H9 (cell line): ENCODE measurements around the gene KIRREL3. TPM values are rescaled to one million over a fixed set of nuclear protein-coding genes. Genes with fewer than 3 reads are reported as not detected.

Experiments used
- DNase-seq: peaks from one replicate; pipeline ENCODE4 v3.0.0-alpha.2; 2017
- H2AFZ ChIP-seq: one replicate; pipeline ENCODE4 v1.6.1; 2013; ENCODE audit warnings: mild to moderate bottlenecking, low read length, control low read depth, moderate library complexity
- H2AK5ac ChIP-seq: 2 replicates; pipeline ENCODE4 v1.6.1; 2013; ENCODE audit warnings: low read length, control low read depth, mixed read lengths; ENCODE audit not compliant: insufficient read length
- H2BK120ac ChIP-seq: one replicate; pipeline ENCODE4 v1.6.1; 2013; ENCODE audit warnings: low read depth, mild to moderate bottlenecking, low read length, control low read depth, inconsistent platforms; ENCODE audit not compliant: poor library complexity, severe bottlenecking
- H2BK12ac ChIP-seq: 2 replicates; pipeline ENCODE4 v1.6.1; 2013; ENCODE audit warnings: low read length, control low read depth, mixed read lengths, low read depth; ENCODE audit not compliant: insufficient read length
- H2BK15ac ChIP-seq: 2 replicates; pipeline ENCODE4 v1.6.1; 2013; ENCODE audit warnings: low read depth, low read length, control low read depth
- H2BK20ac ChIP-seq: one replicate; pipeline ENCODE4 v1.6.1; 2013; ENCODE audit warnings: low read depth, mild to moderate bottlenecking, low read length, control low read depth, inconsistent platforms; ENCODE audit not compliant: poor library complexity, severe bottlenecking
- H2BK5ac ChIP-seq: 2 replicates; pipeline ENCODE4 v1.6.1; 2013; ENCODE audit warnings: low read length, control low read depth, mixed read lengths; ENCODE audit not compliant: insufficient read length
- H3K14ac ChIP-seq: 2 replicates; pipeline ENCODE4 v1.6.1; 2013; ENCODE audit warnings: low read length, control low read depth; ENCODE audit not compliant: insufficient read depth
- H3K18ac ChIP-seq: 2 replicates; pipeline ENCODE4 v1.6.1; 2013; ENCODE audit warnings: low read depth, mild to moderate bottlenecking, mixed read lengths, low read length, control low read depth; ENCODE audit not compliant: insufficient read length
- H3K23ac ChIP-seq: 2 replicates; pipeline ENCODE4 v1.6.1; 2013; ENCODE audit warnings: low read length, control low read depth, mixed read lengths, low read depth; ENCODE audit not compliant: insufficient read length
- H3K23me2 ChIP-seq: 2 replicates; pipeline ENCODE4 v1.6.1; 2013; ENCODE audit warnings: low read depth, mild to moderate bottlenecking, mixed read lengths, low read length, control low read depth; ENCODE audit not compliant: insufficient read length, poor library complexity, severe bottlenecking
- H3K27ac ChIP-seq: 2 replicates; pipeline ENCODE4 v1.5.1; 2013; ENCODE audit warnings: low read length, control low read depth, mixed read lengths, low read depth; ENCODE audit not compliant: insufficient read length
- H3K27me3 ChIP-seq: 2 replicates; pipeline ENCODE4 v1.6.1; 2013; ENCODE audit warnings: low read length, control low read depth, inconsistent platforms; ENCODE audit not compliant: insufficient read depth
- H3K4ac ChIP-seq: 2 replicates; pipeline ENCODE4 v1.6.1; 2013; ENCODE audit warnings: low read depth, mild to moderate bottlenecking, control low read depth, inconsistent platforms, low read length, moderate library complexity
- H3K4me1 ChIP-seq: 2 replicates; pipeline ENCODE4 v1.6.1; 2013; ENCODE audit warnings: low read length, control low read depth, inconsistent platforms; ENCODE audit not compliant: insufficient read depth
- H3K4me2 ChIP-seq: 2 replicates; pipeline ENCODE4 v1.6.1; 2013; ENCODE audit warnings: low read length, control low read depth, mixed read lengths; ENCODE audit not compliant: insufficient read length, insufficient read depth
- H3K56ac ChIP-seq: 2 replicates; pipeline ENCODE4 v1.6.1; 2013; ENCODE audit warnings: low read depth, mild to moderate bottlenecking, mixed read lengths, low read length, control low read depth; ENCODE audit not compliant: insufficient read length
- H3K79me1 ChIP-seq: 2 replicates; pipeline ENCODE4 v1.6.1; 2013; ENCODE audit warnings: low read depth, mild to moderate bottlenecking, moderate library complexity, low read length, control low read depth, inconsistent platforms; ENCODE audit not compliant: insufficient read depth, poor library complexity, severe bottlenecking
- H3K79me2 ChIP-seq: 2 replicates; pipeline ENCODE4 v1.6.1; 2013; ENCODE audit warnings: low read length, control low read depth, inconsistent platforms; ENCODE audit not compliant: insufficient read depth
- H3K9ac ChIP-seq: 2 replicates; pipeline ENCODE4 v1.6.1; 2013; ENCODE audit warnings: low read length, control low read depth, mixed read lengths; ENCODE audit not compliant: insufficient read length; ENCODE audit errors: extremely low read depth
- H3K9me3 ChIP-seq: one replicate; pipeline ENCODE4 v1.6.1; 2013; ENCODE audit warnings: low read depth, low read length, inconsistent platforms; ENCODE audit not compliant: control insufficient read depth
- H3T11ph ChIP-seq: one replicate; pipeline ENCODE4 v1.6.1; 2013; ENCODE audit warnings: mild to moderate bottlenecking, low read length, control low read depth, inconsistent platforms
- H4K20me1 ChIP-seq: one replicate; pipeline ENCODE4 v1.6.1; 2013; ENCODE audit not compliant: control insufficient read depth, insufficient read length, insufficient read depth
- H4K5ac ChIP-seq: 2 replicates; pipeline ENCODE4 v1.6.1; 2013; ENCODE audit warnings: low read depth, mild to moderate bottlenecking, mixed read lengths, low read length, control low read depth; ENCODE audit not compliant: insufficient read length
- H4K8ac ChIP-seq: replicated peaks from 2 replicates; pipeline ENCODE4 v1.6.1; 2013; ENCODE audit warnings: low read length, control low read depth, mixed read lengths, low read depth; ENCODE audit not compliant: insufficient read length
- H4K91ac ChIP-seq: 2 replicates; pipeline ENCODE4 v1.6.1; 2013; ENCODE audit warnings: low read depth, mild to moderate bottlenecking, moderate library complexity, mixed read lengths, low read length, control low read depth; ENCODE audit not compliant: insufficient read length
- H3K27ac Mint-ChIP-seq, 3 experiments: 2 replicates in 2 of 3; 3 replicates in 1 of 3; pipeline ENCODE4 v1.8.0; 2020 to 2021; ENCODE audit warnings: mixed read lengths in 3 of 3, mild to moderate bottlenecking in 1 of 3, moderate library complexity in 1 of 3
- H3K27me3 Mint-ChIP-seq: 2 replicates; pipeline ENCODE4 v1.8.0; 2021; ENCODE audit warnings: low read depth, mild to moderate bottlenecking, moderate library complexity, mixed read lengths
- H3K36me3 Mint-ChIP-seq, 3 experiments: 2 replicates in 2 of 3; 3 replicates in 1 of 3; pipeline ENCODE4 v1.8.0; 2020 to 2021; ENCODE audit warnings: low read depth in 3 of 3, mixed read lengths in 3 of 3; ENCODE audit not compliant: insufficient read depth in 1 of 3
- H3K4me1 Mint-ChIP-seq, 2 experiments: 2 replicates each; pipeline ENCODE4 v1.8.0; 2020; ENCODE audit warnings: mixed read lengths in 2 of 2
- H3K4me3 Mint-ChIP-seq, 2 experiments: 2 replicates in 1 of 2; 3 replicates in 1 of 2; pipeline ENCODE4 v1.8.0; 2020 to 2021; ENCODE audit warnings: mild to moderate bottlenecking in 2 of 2, mixed read lengths in 2 of 2, moderate library complexity in 1 of 2
- H3K9me3 Mint-ChIP-seq, 2 experiments: 2 replicates in 1 of 2; 3 replicates in 1 of 2; pipeline ENCODE4 v1.8.0; 2020; ENCODE audit warnings: mild to moderate bottlenecking in 2 of 2, mixed read lengths in 2 of 2, moderate library complexity in 1 of 2
- WGBS: extraction: QIAGEN DNeasy Blood & Tissue Kit; methylation state at CpG from one replicate; pipeline ENCODE4 v1.1.7; 2013; ENCODE audit warnings: missing lambda C conversion rate, low lambda C conversion rate, mixed read lengths; ENCODE audit not compliant: insufficient read length; ENCODE audit errors: extremely low coverage; 5-methylcytosine and 5-hydroxymethylcytosine counted together
- total RNA-seq: library from RNA; stranded (reverse); gene quantifications from 2 replicates; pipeline ENCODE4 v1.2.1, GENCODE V29; 2021
- TF ChIP-seq, protein P1 (sequence below): fragments of 200-600 bp; sonication (generic); conservative IDR thresholded peaks from 3 replicates; pipeline ENCODE4 v1.8.0; 2021; ENCODE audit warnings: antibody characterized with exemption, mild to moderate bottlenecking

Gene KIRREL3
- total RNA-seq, 1 experiment from 2014 or later, result 0.17 TPM

GRCh38 chr11:126917531-126918204, 82.9 kb downstream of the KIRREL3 start:
- Mint-ChIP-seq H3K4me1 (0 out of 4 replicates have a peak, but pooled peaks cover 0 to 3% of the 10 kb centered on the region in 2 experiments), H3K27me3 (no peaks in the 10 kb centered on the region), H3K36me3 (no peaks in the 10 kb centered on the region), H3K27ac (no peak overlapping the region), H3K4me3 (no peak overlapping the region), H3K9me3 (no peaks in the 10 kb centered on the region)
- no peaks in the 10 kb centered on the region for H3K79me2 ChIP-seq
- no peak overlapping the region for H4K5ac ChIP-seq
- H3K23ac ChIP-seq, result no peak overlapping the region
- H3K4me1 ChIP-seq, result no peaks in the 10 kb centered on the region
- no peak overlapping the region for H3K4me2 ChIP-seq
- H3K27me3 ChIP-seq, result no peaks in the 10 kb centered on the region
- TF ChIP-seq, protein P1, sequence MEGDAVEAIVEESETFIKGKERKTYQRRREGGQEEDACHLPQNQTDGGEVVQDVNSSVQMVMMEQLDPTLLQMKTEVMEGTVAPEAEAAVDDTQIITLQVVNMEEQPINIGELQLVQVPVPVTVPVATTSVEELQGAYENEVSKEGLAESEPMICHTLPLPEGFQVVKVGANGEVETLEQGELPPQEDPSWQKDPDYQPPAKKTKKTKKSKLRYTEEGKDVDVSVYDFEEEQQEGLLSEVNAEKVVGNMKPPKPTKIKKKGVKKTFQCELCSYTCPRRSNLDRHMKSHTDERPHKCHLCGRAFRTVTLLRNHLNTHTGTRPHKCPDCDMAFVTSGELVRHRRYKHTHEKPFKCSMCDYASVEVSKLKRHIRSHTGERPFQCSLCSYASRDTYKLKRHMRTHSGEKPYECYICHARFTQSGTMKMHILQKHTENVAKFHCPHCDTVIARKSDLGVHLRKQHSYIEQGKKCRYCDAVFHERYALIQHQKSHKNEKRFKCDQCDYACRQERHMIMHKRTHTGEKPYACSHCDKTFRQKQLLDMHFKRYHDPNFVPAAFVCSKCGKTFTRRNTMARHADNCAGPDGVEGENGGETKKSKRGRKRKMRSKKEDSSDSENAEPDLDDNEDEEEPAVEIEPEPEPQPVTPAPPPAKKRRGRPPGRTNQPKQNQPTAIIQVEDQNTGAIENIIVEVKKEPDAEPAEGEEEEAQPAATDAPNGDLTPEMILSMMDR, result no peak
- H3T11ph ChIP-seq, result no peak overlapping the region
- H2AFZ ChIP-seq, result no peak overlapping the region
- no peak overlapping the region for H3K56ac ChIP-seq
- H3K79me1 ChIP-seq, result no peaks in the 10 kb centered on the region
- peak; percentile 16 for DNase-seq
- H2BK5ac ChIP-seq, result no peak overlapping the region
- H4K20me1 ChIP-seq, result no peaks in the 10 kb centered on the region
- H3K14ac ChIP-seq, result no peak overlapping the region
- H4K8ac ChIP-seq, result no peak overlapping the region
- H2BK15ac ChIP-seq, result no peak overlapping the region
- no peak overlapping the region for H2BK120ac ChIP-seq
- H2BK20ac ChIP-seq, result no peak overlapping the region
- no peak overlapping the region for H4K91ac ChIP-seq
- no CpG with 5 or more reads among the region's 9 CpGs for whole genome bisulfite sequencing
- H3K9me3 ChIP-seq, result no peaks in the 10 kb centered on the region
- H3K18ac ChIP-seq, result no peak overlapping the region
- H3K4ac ChIP-seq, result no peak overlapping the region
- no peaks in the 10 kb centered on the region for H3K23me2 ChIP-seq
- H2BK12ac ChIP-seq, result no peak overlapping the region
- no peak overlapping the region for H3K27ac ChIP-seq
- no peak overlapping the region for H2AK5ac ChIP-seq
- H3K9ac ChIP-seq, result no peak overlapping the region
